Pons (tissue), 1 donor: Measurements from ENCODE around the gene SEC31A.
A peak's percentile ranks its signal among the peaks of the same experiment; 100 is the strongest.
"Not testable (repeated sequence)": the region's sequence is repeated elsewhere in the genome, so short reads cannot be mapped to it uniquely, and the experiment has no call there.

Experiments used
- DNase-seq: peaks from one replicate; pipeline ENCODE4 v3.0.0-alpha.2; 2016; ENCODE audit warnings: low spot score

Gene SEC31A

DNA sequence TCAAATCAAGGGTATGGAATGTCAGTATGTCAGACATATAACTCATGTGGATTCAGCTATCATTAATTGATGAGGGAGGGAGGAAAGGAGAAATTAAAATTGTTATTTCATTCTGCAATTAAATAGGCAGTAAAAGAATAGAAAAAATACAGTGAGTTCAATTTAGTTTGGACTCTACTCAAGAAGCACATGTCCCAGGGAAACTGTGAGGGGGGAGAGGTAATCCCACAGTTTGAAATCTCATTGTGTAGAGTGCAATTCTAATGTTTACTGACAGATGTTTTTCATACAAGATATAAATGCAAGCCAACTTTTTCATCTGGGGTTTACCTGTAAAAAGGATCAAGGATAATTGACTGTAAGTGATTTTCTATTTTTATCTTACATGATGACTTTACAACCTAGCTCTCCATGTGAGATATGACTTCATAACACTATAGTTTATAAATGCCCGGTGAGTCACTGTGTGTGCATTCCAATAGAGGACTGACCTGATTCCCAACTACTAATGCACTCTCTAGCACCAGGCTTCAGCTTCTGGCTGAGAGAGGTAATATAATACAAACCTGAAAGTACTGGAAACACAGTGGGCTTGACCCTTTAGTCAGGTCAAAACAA lies 57.1 kb downstream of the SEC31A start:
- DNase-seq = no peak

DNA sequence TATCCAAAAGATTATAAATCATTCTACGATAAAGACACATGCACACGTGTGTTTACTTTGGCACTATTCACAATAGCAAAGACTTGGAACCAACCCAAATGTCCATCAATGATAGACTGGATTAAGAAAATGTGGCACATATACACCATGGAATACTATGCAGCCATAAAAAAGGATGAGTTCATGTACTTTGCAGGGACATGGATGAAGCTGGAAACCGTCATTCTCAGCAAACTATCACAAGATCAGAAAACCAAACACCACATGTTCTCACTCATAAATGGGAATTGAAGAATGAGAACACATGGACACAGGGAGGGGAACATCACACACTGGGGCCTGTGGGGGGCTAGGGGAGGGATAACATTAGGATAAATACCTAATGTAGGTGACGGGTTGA lies 57.9 kb downstream of the SEC31A start:
- DNase-seq = not testable (repeated sequence)

DNA sequence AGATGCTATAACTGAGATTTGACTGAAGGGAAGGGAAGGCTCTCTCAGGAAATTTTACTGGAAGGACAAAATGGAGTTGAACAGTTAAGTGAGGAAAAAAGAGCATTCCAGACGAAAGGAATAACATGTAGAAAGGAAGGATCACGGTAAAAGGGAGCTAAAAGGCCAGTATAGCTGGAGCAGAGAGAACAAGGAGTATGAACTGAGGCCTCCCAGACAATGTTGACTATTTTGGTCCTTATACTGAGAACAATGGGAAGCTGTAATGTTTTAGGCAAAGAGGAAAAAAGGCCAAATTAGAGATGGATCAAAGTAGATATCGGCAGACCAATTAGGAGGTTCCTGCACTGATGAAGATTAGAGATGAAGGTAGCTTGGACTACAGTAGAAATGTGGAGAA lies 65.5 kb downstream of the SEC31A start:
- DNase-seq = peak; percentile 52

DNA sequence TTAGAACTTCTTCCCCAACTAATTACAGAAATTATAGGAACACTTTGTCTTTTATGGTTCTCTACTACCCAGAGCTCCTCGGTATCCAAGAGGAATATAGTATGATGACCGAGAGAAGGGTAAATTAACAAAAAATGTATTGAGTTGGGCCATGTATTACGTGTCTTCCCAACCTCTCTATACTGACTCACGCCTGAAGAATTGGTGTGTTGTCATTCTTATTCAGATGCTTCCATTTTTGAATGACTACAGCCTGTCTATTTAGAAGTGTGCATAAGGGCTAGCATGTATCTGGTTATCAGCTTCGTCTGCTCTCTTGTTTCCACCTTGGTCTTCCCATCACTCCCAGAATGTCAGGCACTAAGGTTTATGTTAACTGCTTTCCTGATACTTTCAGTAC lies 67.9 kb downstream of the SEC31A start:
- no peak for DNase-seq

DNA sequence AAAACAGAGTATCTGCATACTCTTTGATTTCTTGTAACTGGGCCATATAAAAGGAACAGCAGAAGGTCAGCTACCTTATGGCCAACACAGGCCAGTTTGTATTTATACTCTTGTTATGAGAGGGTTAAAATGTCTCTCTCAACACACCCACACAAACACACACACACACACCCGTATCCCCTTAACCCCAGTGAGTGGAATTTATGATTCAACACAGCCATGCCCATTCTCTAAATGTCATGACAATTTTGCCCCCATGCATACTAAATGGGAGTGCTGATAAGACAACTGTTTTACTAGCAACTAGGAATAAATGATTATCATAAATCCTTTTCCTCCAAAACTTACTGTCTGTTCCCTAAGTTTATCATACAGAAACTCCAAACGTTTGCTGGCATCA lies 70.3 kb downstream of the SEC31A start:
- DNase-seq = no peak

DNA sequence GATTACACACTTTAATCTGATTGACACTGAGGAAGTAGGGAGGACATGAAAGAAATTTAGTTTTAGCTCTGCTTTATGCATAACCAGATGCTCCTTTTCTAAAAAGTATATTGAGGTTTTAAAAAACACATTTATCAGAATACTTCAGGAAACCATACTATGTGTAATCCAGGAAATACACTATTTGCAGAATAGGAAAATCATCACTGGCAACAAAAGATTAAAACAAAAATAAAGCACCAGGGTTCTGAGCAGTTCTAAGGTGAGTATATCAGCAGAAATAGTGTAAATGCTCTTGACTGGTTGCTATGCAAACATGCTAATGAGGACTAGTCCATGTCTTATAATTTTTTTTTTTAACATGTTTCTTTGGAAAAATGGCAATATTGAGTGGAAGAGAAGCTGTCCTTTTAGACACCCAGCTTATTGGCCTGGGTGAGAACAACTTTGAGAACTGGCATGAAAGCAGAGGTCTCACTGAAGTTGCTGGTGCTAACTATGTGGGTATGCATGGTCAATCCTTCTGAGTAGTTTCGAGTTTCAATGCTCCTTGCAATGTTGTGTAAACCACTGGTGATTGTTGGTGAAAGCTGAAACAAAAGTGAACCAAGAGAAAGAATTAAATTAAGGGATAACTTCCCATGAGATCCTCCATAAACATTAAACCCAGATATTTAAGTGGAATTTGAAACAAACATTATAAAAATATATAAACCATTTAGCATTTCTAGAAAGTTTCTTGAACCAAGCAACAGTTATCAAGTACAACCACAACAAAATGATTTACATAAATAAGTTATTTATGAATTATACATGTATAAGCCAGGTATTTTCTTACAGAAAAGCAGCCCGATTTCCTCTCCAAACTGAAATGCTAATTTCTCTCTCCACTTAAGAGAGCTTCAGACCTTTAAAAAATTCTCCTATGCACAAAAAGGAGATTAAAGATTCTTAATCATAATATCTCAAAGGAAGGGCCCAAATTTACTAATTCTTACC lies 72.0 kb downstream of the SEC31A start:
- DNase-seq = no peak

DNA sequence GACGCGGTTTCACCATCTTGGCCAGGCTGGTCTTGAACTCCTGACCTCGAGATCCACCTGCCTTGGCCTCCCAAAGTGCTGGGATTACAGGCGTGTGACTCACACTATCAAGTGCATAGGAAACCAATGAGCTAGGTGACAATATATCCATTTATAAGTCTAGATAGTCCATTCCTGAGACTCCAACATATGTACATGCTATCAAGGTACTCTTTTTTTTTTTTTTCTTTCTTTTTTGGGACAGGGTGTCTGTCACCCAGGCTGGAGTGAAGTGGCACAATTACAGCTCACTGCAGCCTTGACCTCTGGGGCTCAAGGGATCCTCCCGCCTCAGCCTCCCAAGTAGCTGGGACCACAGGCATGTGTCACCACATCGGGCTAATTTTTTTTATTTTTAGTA lies 74.1 kb downstream of the SEC31A start:
- not testable (repeated sequence) for DNase-seq

DNA sequence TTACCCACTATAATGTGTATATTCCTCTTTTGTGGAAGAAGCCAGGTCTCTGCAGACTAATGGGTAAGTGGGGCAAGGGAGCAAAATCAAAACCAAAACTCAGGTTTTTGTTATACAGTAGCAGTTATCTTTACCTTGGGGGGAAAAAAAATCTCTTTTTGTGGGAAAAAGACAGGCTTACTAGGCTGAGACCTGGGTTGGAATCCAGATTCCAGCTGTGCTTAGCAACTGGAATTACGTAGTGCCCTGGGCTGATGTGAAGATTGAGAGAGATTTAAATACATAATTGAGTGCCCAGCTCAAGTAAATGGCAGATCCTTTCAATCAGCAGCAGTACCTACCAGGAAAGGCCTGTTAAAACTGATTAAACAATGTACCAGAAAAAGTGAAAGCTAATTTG lies 76.9 kb downstream of the SEC31A start:
- DNase-seq = no peak

DNA sequence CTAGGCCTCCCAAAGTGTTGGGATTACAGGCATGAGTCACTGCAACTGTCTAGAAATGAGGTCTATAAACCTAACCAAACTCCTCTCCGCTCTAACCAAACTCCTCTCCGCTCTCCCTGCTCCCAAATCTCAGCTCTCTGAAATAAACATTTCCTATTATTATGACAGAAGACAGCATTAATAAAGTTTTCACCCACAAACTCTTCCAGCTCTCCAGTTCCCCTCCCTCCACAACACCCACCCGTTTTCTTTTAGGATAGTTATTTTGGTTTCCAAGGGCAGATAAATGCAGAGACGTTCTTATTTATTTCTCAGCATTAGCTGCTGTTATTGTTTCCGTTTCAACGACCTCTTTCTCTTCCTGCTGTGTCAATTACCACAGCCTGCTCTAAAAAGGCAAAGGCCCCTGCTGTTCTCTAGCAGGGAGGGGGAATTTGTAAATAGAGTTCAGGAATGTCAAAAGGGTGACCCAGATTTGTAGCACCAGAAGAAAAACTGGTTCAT lies 79.1 kb downstream of the SEC31A start:
- DNase-seq = peak; percentile 70

DNA sequence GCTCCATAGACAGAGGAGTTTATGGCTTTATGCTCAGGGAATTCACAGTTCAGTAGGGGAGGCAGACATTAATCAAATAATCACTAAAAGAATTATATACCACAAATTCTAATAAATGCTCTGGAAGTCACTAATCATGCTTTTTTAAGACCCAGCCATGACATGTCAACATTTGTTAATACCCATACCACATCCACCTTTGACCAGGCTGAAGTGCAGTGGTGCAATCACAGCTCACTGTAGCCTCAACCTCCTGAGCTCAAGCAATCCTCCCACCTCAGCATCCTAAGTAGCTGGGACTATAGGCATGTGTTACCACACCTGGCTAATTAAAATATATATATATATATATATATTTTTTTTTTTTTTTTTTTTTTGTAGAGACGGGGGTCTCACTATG lies 79.6 kb downstream of the SEC31A start:
- DNase-seq = no peak

DNA sequence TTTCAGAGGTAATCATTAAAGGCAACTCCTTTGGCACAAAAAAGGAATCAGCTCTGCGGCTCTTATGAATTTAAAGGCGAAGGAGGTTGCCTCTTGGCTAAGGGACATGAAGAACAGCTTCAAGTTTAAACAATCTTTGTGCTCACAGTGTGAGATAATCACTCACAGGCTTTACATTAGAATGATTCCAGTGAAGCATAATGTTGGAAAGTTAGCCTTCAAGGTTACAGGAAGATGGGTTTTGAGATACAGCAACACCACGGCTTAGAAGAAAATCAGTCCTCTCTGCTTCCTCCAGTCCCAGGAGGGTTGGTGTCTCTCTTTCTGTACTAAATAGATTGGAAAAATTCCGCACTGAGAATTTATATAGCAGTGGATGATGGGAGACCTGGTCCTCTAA lies 80.8 kb downstream of the SEC31A start:
- DNase-seq = no peak

DNA sequence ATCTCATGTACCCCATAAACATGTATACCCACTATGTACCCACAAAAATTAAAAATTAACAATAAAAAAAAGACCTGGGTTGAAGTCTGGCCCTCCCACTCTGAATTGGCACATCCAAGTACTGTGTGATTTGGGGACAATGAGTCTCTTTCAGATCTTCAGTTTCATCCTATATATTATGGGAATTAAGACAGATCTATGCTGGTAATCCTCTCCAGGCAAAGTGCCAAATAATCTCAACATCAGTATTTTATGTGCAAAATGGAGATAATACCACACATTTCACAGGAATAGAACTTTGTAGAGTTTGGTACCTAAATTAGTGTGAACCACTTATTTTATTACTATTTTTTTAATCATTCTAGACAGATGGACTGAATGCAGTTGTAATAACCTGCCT lies 81.3 kb downstream of the SEC31A start:
- no peak for DNase-seq

DNA sequence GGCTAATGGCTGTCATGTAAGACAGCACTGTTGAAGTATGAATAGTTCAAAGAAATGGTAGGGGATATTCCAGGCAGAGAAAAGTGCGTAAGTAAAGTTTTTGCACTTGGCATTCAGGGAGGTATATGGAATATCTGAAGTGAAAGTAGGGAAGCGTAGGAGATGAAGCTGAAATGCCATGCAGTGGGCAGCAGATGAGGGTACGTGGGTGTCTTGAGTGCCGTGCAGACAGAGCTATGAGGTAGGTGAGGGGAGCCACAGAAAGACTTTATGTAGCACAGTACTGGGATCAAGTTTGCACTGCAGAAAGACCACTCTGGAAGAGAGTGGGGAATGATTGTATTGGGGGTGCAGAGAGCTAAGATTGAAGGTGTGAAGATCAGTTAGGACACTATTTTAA lies 87.2 kb downstream of the SEC31A start:
- no peak for DNase-seq

DNA sequence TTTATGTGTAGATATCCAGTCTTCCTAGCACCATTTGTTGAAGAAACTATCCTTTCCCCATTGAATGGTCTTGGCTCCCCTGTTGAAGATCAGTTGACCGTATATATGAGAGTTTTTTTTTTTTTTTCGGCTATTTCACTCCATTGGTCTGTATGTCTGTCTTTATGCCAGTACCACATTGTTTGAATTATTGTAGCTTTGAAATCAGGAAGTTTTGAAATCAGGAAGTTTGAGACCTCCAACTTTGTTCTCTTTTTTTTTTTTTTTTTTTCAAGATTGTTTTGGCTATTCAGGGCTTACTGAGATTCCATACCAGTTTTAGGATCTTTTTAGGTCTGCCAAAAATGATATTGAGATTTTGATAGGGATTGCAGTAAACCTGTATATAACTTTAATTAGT lies 88.0 kb downstream of the SEC31A start:
- no peak for DNase-seq

DNA sequence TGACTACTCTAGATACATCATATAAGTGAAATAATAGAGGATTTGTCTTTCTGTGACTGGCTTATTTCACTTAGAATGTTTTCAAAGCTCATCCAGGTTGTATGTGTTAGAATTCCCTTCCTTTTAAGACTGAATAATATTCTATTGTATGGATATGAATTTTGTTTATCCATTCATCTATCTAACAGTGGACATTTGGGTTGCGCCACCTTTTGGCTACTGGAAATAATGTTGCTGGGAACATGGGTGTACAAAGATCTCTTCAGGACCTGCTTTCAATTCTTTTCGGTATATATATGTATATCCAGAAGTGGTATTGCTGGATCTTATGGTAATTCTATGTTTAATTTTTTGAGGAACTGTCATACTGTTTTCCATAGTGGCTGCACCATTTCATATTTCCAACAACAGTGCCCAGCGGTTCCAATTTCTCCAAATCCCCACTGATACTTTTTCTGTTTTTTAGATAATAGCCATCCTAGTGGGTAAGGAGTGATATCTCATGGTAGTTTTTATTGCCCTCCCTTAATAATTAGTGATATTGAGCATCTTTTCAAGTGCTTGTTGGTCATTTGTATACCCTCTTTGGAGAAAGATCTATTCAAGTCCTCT lies 88.9 kb downstream of the SEC31A start:
- DNase-seq = peak; percentile 64

DNA sequence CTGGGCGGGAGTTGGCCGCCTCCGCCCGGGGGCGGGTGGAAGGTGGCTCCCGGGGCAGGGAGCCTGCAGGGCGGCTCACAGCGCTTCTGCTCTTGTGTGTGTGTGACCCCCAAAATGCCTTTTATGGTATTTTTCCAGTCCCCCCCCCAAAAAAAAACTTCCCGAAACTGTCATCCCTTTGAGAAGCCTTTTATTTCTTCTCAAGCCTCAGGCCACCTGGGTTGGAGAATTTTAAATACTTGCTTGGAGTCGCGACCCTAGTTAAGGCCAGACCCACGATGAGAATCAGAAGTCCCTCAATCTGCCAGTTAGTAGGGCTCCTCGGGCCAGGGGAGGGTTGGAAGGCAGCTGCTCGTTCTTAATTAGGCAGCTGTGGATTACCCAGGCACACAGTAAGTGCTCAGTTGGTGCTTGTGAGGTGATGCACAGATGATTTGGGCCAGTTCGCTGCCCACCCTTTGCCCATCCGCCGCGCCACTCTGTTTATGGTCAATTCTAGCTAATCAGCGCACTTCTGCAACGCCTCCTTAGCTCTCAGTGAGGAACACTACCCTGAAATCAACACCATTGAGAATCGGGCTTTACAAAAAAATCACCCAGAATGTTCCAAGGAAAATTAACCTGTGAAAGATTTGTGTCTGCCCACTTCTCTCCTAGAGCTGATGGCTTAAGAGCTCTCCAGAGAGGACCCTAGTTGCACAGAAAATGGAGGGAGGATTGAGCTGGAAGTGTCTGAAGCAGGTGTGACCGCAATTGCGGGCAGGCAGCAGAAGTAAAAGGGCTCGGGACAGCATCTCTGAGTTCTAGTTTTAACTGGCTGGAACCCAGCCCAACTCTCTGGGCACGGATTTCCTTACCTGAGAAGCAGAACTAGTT lies 91.7 kb downstream of the SEC31A start:
- no peak for DNase-seq

DNA sequence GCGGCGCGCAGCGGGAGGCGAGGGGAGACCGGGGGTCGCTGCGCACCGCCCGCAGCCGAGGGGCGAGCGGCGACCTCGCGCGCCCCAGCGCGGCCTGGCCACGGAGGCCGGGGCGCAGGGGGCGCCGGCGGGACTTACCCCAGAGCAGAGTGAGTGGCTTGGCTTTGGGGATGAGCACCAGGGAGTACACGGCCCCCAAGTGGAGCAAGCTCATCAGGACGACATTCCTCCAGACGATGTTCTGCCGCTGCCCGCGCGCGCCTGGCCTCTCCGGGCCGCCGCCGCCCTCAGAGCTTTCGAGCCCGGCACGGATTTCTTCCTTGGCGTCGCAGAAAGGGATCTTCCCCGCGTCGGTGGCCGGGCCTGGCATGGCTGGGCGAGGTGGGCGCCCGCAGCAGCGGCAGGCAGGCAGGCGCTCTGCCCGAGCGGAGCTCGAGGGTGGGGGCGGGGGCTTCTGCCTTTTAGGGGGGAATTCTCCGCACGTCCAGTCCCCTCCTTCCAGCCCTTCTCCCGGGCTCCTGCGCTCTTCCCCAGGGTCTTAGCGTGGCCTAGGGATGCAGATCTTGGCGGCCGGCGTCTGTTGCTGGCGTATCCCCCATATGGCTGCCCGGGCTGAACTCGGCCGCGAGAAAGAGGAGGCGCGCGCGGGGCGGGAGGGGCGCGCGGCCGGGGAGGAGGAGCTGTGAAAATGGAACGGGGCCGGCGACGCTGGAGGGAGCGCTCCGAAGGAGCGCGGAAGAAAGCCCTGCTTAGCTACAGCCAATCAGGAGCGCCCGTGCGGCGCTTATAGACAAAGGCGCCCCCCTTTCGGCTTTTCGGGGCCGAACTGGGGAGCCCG lies 92.6 kb downstream of the SEC31A start, which contains the start of gene SCD5:
TSS of gene SCD5 (minus strand) at position 629 of the 838 bp plus-strand sequence. CDS start at position 370, 259 bp downstream.
- DNase-seq = peak; percentile 92

DNA sequence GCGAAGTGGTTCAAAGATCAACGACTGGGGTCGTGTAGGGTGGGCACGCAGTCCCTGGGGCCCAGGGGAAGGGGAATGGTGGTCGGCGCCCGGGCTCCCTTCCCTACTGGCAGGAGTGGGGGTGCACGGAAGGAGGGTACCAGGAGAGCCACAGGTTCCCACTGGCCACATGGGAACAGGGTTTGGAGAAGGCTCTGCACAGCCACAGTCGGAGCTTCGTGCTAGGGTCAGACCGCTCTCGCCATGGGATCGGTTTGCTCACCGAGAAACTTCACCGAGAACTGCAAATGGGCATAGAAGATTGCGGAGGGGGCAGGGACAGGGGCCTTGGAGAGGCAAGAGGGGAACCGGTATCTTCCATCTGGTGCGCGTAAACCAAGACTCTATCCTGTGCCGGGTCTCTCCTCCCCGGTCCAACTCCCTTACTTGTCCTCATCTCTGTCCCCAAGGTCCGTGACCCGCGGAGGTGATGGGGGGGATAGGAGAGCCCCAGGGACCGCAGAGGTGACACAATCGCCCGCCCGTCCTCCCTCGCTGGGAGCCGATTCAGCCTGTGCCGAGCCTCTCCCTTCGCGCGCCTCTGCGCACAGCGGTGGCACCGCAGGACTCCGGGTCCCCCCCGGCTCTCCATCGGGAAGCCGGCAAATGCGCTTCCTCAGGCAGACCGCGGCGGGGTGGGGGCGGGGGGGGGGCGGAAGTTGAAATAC lies 93.4 kb downstream of the SEC31A start:
- no peak for DNase-seq

DNA sequence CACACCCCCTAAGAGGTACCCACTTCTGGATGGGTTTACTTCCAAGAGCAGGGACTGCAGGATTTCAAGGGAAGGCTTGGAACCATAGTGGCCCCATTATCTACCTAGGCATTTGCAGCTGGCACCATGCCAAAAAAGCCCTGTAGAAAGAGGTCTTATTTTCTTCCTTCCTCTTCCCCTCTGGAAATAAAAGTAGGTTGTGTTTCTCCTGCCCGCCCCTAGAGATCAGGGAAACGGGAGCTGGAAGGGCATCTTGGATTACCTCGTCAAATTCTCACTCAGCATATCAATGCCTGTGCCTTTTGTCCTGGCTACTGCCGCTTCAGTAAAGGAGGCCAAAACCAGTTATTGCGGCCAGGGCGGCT lies 93.9 kb downstream of the SEC31A start:
- DNase-seq = peak; percentile 65
